NCI-H524 (cell line): ENCODE measurements around the gene EYA2.
"Not testable (repeated sequence)": the region's sequence is repeated elsewhere in the genome, so short reads cannot be mapped to it uniquely, and the experiment has no call there.

Source experiments
- DNase-seq, 2 experiments: peaks; one replicate each; lab custom pipeline; 2025; lab: John Stamatoyannopoulos, UW

EYA2 gene

DNA sequence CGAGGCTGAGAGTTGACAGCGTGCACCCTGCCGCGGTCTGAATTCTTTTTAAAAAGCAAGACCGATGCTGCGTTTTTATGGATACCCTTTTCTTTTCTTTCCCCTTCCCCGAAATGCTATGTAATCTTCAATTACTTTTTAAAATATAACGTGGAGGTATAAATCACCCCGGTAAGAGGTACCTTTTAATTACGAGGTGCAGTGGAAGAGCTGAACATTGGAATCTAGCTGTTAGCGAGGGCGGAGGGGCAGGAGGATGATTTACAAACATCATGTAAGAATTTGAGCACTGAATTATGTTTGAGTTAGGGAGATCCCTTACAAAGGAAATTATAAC, 1.2 kb downstream of the EYA2 start:
- DNase-seq, result peak in 1 of 2 experiments; percentile 51

DNA sequence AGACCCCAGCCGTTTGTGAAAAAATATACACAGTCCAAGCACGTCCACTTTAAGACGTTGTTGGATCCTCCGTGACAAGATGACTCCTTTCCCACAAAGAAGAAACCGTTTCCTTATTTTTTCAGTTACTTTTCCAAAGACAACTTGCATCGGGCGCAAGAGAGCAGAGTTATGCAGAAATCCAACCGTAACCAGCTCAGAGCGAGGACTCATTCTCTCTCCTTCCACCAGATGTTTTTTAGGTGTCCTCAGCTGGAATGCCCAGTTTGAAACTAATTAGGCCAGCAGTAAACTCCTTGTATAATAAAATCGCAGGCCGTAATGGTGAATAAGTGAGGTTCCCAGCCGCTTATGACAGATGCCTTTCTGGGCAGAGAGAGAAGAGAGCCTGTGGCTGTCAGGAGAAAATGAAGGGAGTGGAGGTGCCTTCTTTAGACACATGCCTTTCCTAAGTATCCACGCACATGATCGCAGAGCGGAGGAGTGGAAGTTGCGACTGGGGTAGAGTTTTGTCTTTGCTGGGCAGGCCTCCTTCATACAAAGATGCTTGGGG, 2.8 kb downstream of the EYA2 start:
- DNase-seq, result peak; percentile 58 to 76

GRCh38 chr20:46898423-46898822, 3.8 kb downstream of the EYA2 start:
- DNase-seq, result peak; percentile 50 to 66

- peak in 1 of 2 experiments; percentile 27 for DNase-seq
Measured at GRCh38 chr20:46899621-46900020, 5.0 kb downstream of the EYA2 start.

DNA sequence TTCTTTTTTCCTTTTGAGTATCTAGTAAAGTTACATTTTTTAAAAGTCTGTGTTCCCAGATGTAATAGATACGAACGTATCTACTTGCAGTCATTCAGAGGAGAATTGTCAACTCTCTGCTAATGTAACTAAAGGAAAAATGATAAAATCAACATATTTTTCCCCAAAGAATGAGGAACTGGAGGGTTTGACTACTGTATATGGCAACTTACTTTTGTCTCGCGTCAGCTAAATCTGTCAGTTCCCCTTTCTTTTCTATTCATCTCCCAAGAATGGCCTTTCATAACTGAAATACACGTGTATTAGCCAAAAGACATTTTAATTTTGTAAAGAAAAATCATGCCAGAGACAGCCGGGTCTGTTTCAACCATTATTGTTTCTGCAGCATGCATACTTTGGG, 5.4 kb downstream of the EYA2 start:
- DNase-seq, result no peak

DNA sequence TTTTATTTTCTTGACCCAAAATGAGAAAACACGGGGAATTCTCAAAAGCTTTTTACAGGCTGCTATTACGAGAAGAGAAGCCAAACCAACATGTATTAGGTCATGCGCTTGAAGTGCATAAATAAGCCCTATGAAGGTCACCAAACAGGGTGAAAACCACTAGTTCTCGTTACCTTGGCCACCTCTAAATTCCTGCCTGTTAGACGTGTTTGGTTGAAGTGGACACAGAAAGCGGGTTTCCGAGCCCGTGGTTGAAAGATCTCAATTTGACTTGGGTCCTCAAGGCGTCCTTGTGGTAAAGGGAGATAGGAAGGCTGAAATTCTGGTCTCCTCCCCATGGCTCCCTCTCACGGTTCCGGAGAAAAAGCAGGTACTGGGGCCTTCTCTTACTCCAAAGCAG, 6.2 kb downstream of the EYA2 start:
- DNase-seq, result no peak

DNA sequence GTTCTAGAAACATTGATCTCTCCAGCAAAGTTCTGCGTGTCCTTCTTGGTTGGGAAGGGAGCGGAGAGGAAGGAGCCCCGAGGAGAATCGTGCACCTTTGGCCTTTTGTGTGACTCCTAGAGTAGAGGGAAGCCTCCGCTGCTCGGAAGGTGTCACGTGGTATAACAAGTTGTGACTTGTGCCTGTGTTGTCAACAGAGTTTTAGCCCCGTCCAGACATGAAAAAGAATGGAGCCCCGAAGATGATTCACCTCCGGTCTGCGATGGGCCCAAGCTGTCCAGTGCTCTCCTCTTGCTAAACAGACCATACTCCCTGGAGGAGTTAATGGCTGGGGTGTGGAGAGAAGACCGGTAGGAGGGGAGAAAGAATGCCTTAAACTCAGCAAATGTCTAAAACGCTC, 7.0 kb downstream of the EYA2 start:
- peak in 1 of 2 experiments; percentile 41 for DNase-seq

GRCh38 chr20:46903256-46903655, 8.6 kb downstream of the EYA2 start:
- DNase-seq, result peak in 1 of 2 experiments; percentile 37

GRCh38 chr20:46903937-46904336, 9.3 kb downstream of the EYA2 start:
- no peak for DNase-seq

GRCh38 chr20:46905364-46906125, 10.9 kb downstream of the EYA2 start:
- no peak for DNase-seq

GRCh38 chr20:46913329-46914044, 18.8 kb downstream of the EYA2 start:
- peak in 1 of 2 experiments; percentile 23 for DNase-seq

- DNase-seq, result no peak
Measured at GRCh38 chr20:46914789-46915379, 20.2 kb downstream of the EYA2 start.

DNA sequence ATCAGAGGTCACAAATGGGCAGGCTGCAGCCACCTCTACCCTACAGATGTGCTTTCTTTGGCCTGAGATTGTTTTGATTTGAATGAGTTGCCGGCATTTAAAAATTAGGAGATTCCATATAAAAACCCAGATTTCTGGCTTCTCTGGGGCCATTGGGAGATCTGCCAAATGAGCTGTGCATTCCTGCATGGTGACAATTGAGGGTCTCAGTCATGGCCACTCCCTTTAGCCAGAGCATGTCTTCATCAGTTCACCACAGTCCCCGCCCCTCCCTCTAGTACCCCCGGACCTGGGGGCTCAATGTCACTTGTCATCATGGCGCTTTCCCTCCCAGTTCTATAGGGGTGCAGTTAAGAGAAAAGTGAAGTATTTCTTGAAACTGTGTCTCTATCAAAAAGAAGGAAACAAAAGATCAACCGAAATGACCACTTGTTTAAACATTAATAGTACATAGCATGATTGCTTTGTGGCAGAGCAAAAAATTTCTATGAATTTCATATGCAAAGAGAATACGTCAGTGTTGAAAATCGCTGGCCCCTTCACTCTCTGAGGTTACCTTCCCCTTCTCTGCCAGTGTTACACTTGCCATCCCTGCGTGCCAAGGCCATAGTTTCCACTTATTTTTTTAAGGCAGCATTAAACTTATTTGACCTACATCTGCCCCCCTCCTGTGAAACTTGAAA, 21.1 kb downstream of the EYA2 start:
- no peak for DNase-seq

GRCh38 chr20:46916258-46916603, 21.6 kb downstream of the EYA2 start:
- DNase-seq, result no peak

DNA sequence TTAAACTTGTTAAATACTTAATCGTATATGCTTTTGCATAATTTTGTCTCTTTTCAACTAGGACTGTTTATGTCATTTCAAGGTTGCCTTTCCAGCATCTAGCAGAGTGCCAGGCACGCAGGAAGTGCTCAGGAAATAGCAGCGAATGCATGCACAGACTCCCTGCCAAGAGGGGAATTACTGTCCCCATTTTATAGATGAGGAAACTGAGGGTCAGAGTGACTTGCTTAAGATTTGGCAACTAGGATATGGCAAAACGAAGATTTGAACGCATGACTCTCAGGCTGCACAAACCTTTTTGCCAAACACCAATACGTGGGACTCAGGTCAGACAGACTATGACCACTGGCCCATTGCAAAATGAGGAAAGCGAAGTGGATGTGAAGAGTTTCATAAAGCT, 22.5 kb downstream of the EYA2 start:
- no peak for DNase-seq

- no peak for DNase-seq
Measured at GRCh38 chr20:46920114-46920513, 25.5 kb downstream of the EYA2 start.

- DNase-seq, result not testable (repeated sequence)
Measured at GRCh38 chr20:46922841-46923240, 28.2 kb downstream of the EYA2 start.

DNA sequence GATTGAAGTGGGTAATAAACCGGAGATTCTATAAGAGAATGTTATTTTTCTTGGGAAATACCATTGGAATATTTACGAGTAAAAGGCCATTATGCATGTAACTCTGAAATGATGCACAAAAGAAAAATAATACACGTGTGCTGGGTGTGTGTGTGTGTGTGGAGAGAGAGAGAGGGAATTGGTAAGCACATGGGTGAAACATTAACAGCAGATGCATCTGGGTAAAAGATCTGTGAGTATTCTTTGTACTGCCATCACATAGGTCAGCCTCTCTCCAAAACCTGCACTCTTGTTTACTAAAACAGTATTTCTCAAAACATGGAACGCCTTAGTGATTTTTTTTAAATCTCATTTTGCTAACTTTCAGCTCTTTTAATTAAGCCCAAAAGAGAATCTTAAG, 28.9 kb downstream of the EYA2 start:
- no peak for DNase-seq

GRCh38 chr20:46928580-46929132, 34.0 kb downstream of the EYA2 start:
- no peak for DNase-seq

DNA sequence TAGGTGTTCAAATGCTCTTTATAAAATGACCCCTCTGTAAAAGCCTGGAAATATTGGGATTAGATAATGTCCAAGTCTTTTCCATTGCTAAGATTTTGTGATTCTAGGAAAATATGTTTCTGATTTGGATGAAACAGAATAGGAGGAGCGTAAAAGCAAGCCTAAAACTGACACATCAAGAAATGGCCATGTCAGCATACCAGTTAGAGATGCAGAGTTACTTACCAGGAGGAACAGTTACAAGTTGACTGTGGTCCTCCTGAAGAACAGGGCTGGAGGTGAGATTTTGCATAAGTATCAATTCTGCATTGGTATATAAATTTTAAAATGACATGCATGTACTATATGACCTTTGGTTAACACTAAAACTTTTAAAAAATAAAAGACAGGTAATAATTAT, 35.3 kb downstream of the EYA2 start:
- DNase-seq, result no peak

DNA sequence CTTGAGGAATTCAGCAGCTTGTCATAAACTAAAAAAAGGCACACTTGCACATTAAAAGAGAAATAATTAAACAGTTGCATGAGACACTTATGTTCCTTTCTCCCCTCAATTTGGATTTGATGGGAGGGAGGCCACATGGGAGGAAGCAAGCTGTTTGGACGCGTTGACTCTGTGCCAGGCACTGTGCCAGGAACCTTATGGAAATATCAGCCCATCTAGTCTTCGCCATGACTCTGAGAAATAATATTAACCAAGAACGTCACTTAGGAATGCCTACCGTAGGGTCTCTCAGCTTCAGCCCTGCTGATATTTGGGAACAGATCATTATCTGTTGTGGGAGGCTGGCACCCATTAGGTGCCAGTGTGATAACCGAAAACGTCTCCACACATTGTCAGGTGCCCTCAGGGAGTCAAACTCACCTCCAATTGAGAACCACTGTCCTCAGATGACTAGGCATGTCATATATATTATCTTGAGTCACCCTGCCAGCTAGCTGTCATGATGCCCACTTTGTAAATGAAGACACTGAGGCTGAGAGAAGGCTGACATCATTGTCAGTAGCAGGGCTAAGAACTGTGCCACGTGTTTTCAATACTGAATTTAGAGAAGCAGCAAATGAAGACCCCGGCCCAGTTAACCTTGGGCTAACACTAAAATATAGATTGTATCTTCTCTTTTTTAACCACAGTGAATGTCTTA, 36.1 kb downstream of the EYA2 start:
- DNase-seq, result no peak
